Measurements from ENCODE around the gene DHX32. TPM values are rescaled to one million over a fixed set of nuclear protein-coding genes. Genes with fewer than 3 reads are reported as not detected.

The DHX32 gene
- total and polyA plus RNA-seq, 2 experiments from 2014 or later: 40.6 to 50.8 TPM

- no peak overlapping the region for H3K27ac ChIP-seq
- H2AFZ ChIP-seq: no peak overlapping the region
- no peak for DNase-seq (ENCODE audit: low spot score)
- TF ChIP-seq EZH2 (IDR thresholded peaks at IDR 0.05; ENCODE audit: borderline replicate concordance) (no peak), EZH2phosphoT487 (IDR thresholded peaks at IDR 0.05; ENCODE audit: low read depth, severe bottlenecking, unreplicated experiment) (no peak), CTCF (IDR thresholded peaks at IDR 0.05; ENCODE audit: poor library complexity) (no peak)
- WGBS (ENCODE audit: low lambda C conversion rate, missing lambda C conversion rate): 98% methylated on average over 2 of the region's 2 CpGs
- H3K36me3 ChIP-seq (replicated peaks; ENCODE audit: insufficient read depth, low read depth): no peaks in the 10 kb centered on the region
- no peaks in the 10 kb centered on the region for H3K9me3 ChIP-seq (ENCODE audit: low read depth)
- no peaks in the 10 kb centered on the region for H3K27me3 ChIP-seq
- no peaks in the 10 kb centered on the region for H4K20me1 ChIP-seq (ENCODE audit: insufficient read depth, poor library complexity, severe bottlenecking)
- no peak overlapping the region for H3K4me3 ChIP-seq
- no peaks in the 10 kb centered on the region for H3K79me2 ChIP-seq
- no peak overlapping the region for H3K4me2 ChIP-seq
- no peaks in the 10 kb centered on the region for H3K9me2 ChIP-seq (replicated peaks; ENCODE audit: insufficient read depth)
- H3K4me1 ChIP-seq (ENCODE audit: insufficient read depth): no peaks in the 10 kb centered on the region
These were observed 32.2 kb downstream of the DHX32 start for GRCh38 chr10:125848857-125849256.

GRCh38 chr10:125848371-125848770, 32.7 kb downstream of the DHX32 start:
- no peaks in the 10 kb centered on the region for H3K4me1 ChIP-seq (ENCODE audit: insufficient read depth)
- H3K36me3 ChIP-seq (replicated peaks; ENCODE audit: insufficient read depth, low read depth): no peaks in the 10 kb centered on the region
- no peaks in the 10 kb centered on the region for H3K9me2 ChIP-seq (replicated peaks; ENCODE audit: insufficient read depth)
- no peak overlapping the region for H3K27ac ChIP-seq
- no peak overlapping the region for H2AFZ ChIP-seq
- TF ChIP-seq EZH2 (IDR thresholded peaks at IDR 0.05; ENCODE audit: borderline replicate concordance) (no peak), CTCF (IDR thresholded peaks at IDR 0.05; ENCODE audit: poor library complexity) (no peak), EZH2phosphoT487 (IDR thresholded peaks at IDR 0.05; ENCODE audit: low read depth, severe bottlenecking, unreplicated experiment) (no peak)
- no peaks in the 10 kb centered on the region for H4K20me1 ChIP-seq (ENCODE audit: insufficient read depth, poor library complexity, severe bottlenecking)
- no peaks in the 10 kb centered on the region for H3K27me3 ChIP-seq
- H3K79me2 ChIP-seq: no peaks in the 10 kb centered on the region
- H3K4me3 ChIP-seq: no peak overlapping the region
- H3K9me3 ChIP-seq (ENCODE audit: low read depth): no peaks in the 10 kb centered on the region
- no peak for DNase-seq (ENCODE audit: low spot score)
- H3K4me2 ChIP-seq: no peak overlapping the region
- WGBS (ENCODE audit: low lambda C conversion rate, missing lambda C conversion rate): 94% methylated on average over 2 of the region's 2 CpGs

DNA sequence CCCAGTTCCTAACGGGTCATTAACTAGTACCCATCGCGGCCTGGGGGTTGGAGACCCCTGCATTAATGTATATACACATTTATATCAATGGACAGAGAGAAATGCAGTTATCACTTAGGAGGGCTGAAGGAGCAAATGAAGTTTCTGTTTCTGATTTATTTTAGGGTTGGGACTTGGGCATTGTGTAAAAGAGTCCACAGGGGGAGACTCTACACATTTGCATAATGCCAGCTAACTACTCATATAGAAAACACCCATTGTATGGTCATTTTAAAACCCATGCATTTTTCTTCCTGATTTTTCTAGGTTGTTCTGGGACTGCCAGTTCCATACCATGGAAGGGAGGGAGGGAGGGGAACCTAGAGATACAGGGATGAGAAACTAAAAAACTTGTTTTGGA, 34.2 kb downstream of the DHX32 start:
- Histone ChIP-seq H3K27ac (no peak overlapping the region), H3K79me2 (no peaks in the 10 kb centered on the region), H3K27me3 (no peaks in the 10 kb centered on the region), H4K20me1 (ENCODE audit: insufficient read depth, poor library complexity, severe bottlenecking) (no peaks in the 10 kb centered on the region), H3K4me1 (ENCODE audit: insufficient read depth) (no peaks in the 10 kb centered on the region), H3K9me2 (replicated peaks; ENCODE audit: insufficient read depth) (no peaks in the 10 kb centered on the region), H2AFZ (no peak overlapping the region), H3K4me2 (no peak overlapping the region), H3K4me3 (no peak overlapping the region), H3K36me3 (replicated peaks; ENCODE audit: insufficient read depth, low read depth) (no peaks in the 10 kb centered on the region), H3K9me3 (ENCODE audit: low read depth) (no peaks in the 10 kb centered on the region)
- 96% methylated on average over 3 of the region's 3 CpGs for WGBS (ENCODE audit: low lambda C conversion rate, missing lambda C conversion rate)
- TF ChIP-seq EZH2phosphoT487 (IDR thresholded peaks at IDR 0.05; ENCODE audit: low read depth, severe bottlenecking, unreplicated experiment) (no peak), CTCF (IDR thresholded peaks at IDR 0.05; ENCODE audit: poor library complexity) (no peak), EZH2 (IDR thresholded peaks at IDR 0.05; ENCODE audit: borderline replicate concordance) (no peak)
- no peak for DNase-seq (ENCODE audit: low spot score)

DNA sequence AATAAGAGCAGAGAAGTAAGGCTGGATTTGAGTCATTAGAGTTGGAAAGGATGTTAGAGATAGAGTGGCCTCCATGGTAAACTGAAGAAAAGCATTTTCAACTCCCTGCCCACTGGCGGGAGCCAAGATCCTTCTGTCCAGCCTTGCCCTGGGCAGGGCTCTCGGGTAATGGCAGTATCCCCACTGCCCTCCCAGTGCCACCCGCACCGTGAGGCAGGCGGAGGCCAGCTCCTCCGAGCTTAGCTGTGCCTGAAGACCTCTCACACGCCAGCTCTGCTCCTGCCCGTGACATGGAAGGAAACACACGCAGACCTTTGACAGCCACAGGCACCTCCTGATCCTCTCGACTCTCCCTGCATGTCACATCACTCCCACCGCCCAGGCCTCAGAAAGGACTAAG, 35.5 kb downstream of the DHX32 start:
- no peak overlapping the region for H2AFZ ChIP-seq
- no peak for DNase-seq (ENCODE audit: low spot score)
- TF ChIP-seq EZH2 (IDR thresholded peaks at IDR 0.05; ENCODE audit: borderline replicate concordance): no peak
- H3K36me3 ChIP-seq (replicated peaks; ENCODE audit: insufficient read depth, low read depth): no peaks in the 10 kb centered on the region
- H3K79me2 ChIP-seq: no peaks in the 10 kb centered on the region
- H3K4me2 ChIP-seq: no peak overlapping the region
- H3K27me3 ChIP-seq: no peaks in the 10 kb centered on the region
- H3K4me1 ChIP-seq (ENCODE audit: insufficient read depth): no peaks in the 10 kb centered on the region
- H3K27ac ChIP-seq: no peak overlapping the region
- no peaks in the 10 kb centered on the region for H4K20me1 ChIP-seq (ENCODE audit: insufficient read depth, poor library complexity, severe bottlenecking)
- WGBS (ENCODE audit: low lambda C conversion rate, missing lambda C conversion rate): 97% methylated on average over 11 of the region's 11 CpGs
- H3K9me2 ChIP-seq (replicated peaks; ENCODE audit: insufficient read depth): no peaks in the 10 kb centered on the region
- H3K9me3 ChIP-seq (ENCODE audit: low read depth): no peaks in the 10 kb centered on the region
- H3K4me3 ChIP-seq: no peak overlapping the region

Measured in hepatocyte (in vitro differentiated cells).